Suprapubic skin (tissue), 4 donors: Measurements from ENCODE around the gene NR6A1.

Experiments used
- EP300 ChIP-seq: sonication (generic); formaldehyde crosslinking; IDR thresholded peaks from one replicate; pipeline ENCODE4 v1.6.1; 2017; ENCODE audit warnings: antibody characterized with exemption
- POLR2A ChIP-seq, 2 donors: fragments of 450-650 bp; IDR thresholded peaks; one replicate each; pipeline ENCODE4 v1.6.1; 2017; ENCODE audit warnings: antibody characterized with exemption in 2 of 2, mild to moderate bottlenecking in 2 of 2, moderate library complexity in 2 of 2
- POLR2AphosphoS5 ChIP-seq, 3 donors: sonication (generic); formaldehyde crosslinking; IDR thresholded peaks; one replicate each; pipeline ENCODE4 v1.6.1; 2017; ENCODE audit warnings: antibody characterized with exemption in 3 of 3
- TF ChIP-seq, protein P1 (sequence below), 2 donors: fragments of 200-600 bp in 1 of 2; fragments of 450-650 bp in 1 of 2; sonication (generic) in 1 of 2; IDR thresholded peaks; one replicate each; pipeline ENCODE4 v1.5.1; 2016 to 2019; ENCODE audit warnings: antibody characterized with exemption in 2 of 2, mild to moderate bottlenecking in 1 of 2, moderate library complexity in 1 of 2

DNA sequence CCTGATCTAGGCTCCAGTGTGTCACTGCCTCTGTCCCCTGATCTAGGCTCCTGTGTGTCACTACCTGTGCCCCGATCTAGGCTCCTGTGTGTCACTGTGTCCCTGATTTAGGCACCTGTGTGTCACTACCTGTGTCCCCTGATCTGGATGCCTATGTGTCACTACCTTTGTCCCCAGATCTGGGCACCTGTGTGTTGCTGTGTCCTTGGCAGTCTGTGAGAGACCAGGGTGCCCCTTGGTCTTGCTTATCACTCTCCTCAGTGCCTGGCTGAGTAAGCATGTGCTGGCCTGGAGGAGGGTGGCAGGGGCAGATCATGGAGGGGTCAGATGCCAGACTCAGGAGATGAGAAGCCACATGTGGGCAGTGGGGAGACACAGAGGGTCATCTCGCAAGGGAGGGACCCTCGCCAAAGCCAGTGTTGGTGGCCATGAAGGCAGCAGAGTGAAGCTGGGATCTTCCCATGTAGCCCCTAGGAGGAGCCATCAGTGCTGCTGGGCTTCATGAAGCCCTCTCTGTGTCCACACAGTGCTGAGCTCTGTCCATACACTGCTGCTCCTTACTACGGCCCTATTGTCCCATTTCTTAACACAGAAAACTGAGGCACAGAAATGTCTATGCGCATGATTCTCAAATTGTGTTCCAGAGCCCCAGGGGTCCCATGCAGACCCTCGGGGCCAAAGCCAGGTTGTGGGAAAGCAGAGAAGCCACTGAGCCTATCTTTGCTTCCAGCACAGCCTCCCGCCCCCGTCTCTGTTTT lies 21.3 kb upstream of the NR6A1 start:
- no peak for TF ChIP-seq POLR2AphosphoS5 (IDR thresholded peaks at IDR 0.05)
- TF ChIP-seq, protein P1, sequence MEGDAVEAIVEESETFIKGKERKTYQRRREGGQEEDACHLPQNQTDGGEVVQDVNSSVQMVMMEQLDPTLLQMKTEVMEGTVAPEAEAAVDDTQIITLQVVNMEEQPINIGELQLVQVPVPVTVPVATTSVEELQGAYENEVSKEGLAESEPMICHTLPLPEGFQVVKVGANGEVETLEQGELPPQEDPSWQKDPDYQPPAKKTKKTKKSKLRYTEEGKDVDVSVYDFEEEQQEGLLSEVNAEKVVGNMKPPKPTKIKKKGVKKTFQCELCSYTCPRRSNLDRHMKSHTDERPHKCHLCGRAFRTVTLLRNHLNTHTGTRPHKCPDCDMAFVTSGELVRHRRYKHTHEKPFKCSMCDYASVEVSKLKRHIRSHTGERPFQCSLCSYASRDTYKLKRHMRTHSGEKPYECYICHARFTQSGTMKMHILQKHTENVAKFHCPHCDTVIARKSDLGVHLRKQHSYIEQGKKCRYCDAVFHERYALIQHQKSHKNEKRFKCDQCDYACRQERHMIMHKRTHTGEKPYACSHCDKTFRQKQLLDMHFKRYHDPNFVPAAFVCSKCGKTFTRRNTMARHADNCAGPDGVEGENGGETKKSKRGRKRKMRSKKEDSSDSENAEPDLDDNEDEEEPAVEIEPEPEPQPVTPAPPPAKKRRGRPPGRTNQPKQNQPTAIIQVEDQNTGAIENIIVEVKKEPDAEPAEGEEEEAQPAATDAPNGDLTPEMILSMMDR (IDR thresholded peaks at IDR 0.05) = no peak
- no peak for TF ChIP-seq EP300
- no peak for TF ChIP-seq POLR2A (IDR thresholded peaks at IDR 0.05)
